Liver (tissue), 9 donors: Measurements from ENCODE around the gene DDX24. TPM values are rescaled to one million over a fixed set of nuclear protein-coding genes. Genes with fewer than 3 reads are reported as not detected.

Experiments
- DNase-seq: peaks from one replicate; pipeline ENCODE4 v3.0.0-alpha.2; 2017; ENCODE audit warnings: low spot score
- H3K27ac ChIP-seq, 2 donors: one replicate each; pipeline ENCODE4 v1.7.0; 2013; ENCODE audit warnings: inconsistent platforms in 2 of 2, low read length in 2 of 2, control low read depth in 1 of 2, low read depth in 1 of 2, mild to moderate bottlenecking in 1 of 2
- H3K27me3 ChIP-seq, 4 donors: one replicate each; pipeline versions ENCODE4 v1.6.1 to v1.7.0; 2013; ENCODE audit warnings: low read length in 3 of 4, inconsistent platforms in 1 of 4, mild to moderate bottlenecking in 1 of 4, moderate library complexity in 1 of 4; ENCODE audit not compliant: control insufficient read depth in 4 of 4, insufficient read depth in 4 of 4
- H3K36me3 ChIP-seq, 4 donors: one replicate each; pipeline versions ENCODE4 v1.6.1 to v1.7.0; 2013; ENCODE audit warnings: low read length in 3 of 4, mild to moderate bottlenecking in 3 of 4, low read depth in 1 of 4, moderate library complexity in 1 of 4; ENCODE audit not compliant: control insufficient read depth in 4 of 4, insufficient read depth in 3 of 4
- H3K4me1 ChIP-seq, 4 donors: one replicate each; pipeline versions ENCODE4 v1.6.1 to v1.7.0; 2013; ENCODE audit warnings: low read length in 3 of 4, mild to moderate bottlenecking in 3 of 4, moderate library complexity in 1 of 4; ENCODE audit not compliant: control insufficient read depth in 4 of 4, insufficient read depth in 4 of 4
- H3K4me3 ChIP-seq, 3 donors: one replicate each; pipeline versions ENCODE4 v1.6.1 to v1.7.0; 2013; ENCODE audit warnings: low read length in 3 of 3, control low read depth in 1 of 3, low read depth in 1 of 3, mild to moderate bottlenecking in 1 of 3
- H3K9ac ChIP-seq, 2 donors: one replicate each; pipeline ENCODE4 v1.7.0; 2013; ENCODE audit warnings: low read length in 2 of 2, mild to moderate bottlenecking in 2 of 2, moderate library complexity in 2 of 2, control low read depth in 1 of 2, low read depth in 1 of 2
- H3K9me3 ChIP-seq, 4 donors: one replicate each; pipeline versions ENCODE4 v1.6.1 to v1.7.0; 2013; ENCODE audit warnings: low read length in 3 of 4; ENCODE audit not compliant: control insufficient read depth in 4 of 4
- ATF3 ChIP-seq: IDR thresholded peaks from 2 replicates; pipeline ENCODE4 v1.6.1; 2016; ENCODE audit warnings: antibody characterized with exemption
- CTCF ChIP-seq: fragments of 150-350 bp; IDR thresholded peaks from 2 replicates; pipeline ENCODE4 v1.5.1; 2017; ENCODE audit warnings: improper control_type of control experiment, low read depth, low read length; ENCODE audit not compliant: missing input control
- EGR1 ChIP-seq, 2 donors: IDR thresholded peaks; 2 replicates each; pipeline ENCODE4 v1.6.1; 2016 to 2018; ENCODE audit warnings: antibody characterized with exemption in 2 of 2, low read depth in 2 of 2
- FOXA1 ChIP-seq: IDR thresholded peaks from 2 replicates; pipeline ENCODE4 v1.6.1; 2016; ENCODE audit warnings: antibody characterized with exemption
- FOXA2 ChIP-seq: IDR thresholded peaks from 2 replicates; pipeline ENCODE4 v1.6.1; 2016; ENCODE audit warnings: antibody characterized with exemption
- HNF4A ChIP-seq, 2 donors: conservative IDR thresholded peaks; 2 replicates each; pipeline ENCODE4 v1.6.1; 2016; ENCODE audit warnings: antibody characterized with exemption in 2 of 2, mild to moderate bottlenecking in 2 of 2
- JUND ChIP-seq, 2 donors: IDR thresholded peaks; 2 replicates each; pipeline ENCODE4 v1.6.1; 2016; ENCODE audit warnings: antibody characterized with exemption in 2 of 2
- MAX ChIP-seq: IDR thresholded peaks from 2 replicates; pipeline ENCODE4 v1.6.1; 2016; ENCODE audit warnings: antibody characterized with exemption
- NR2F2 ChIP-seq: IDR thresholded peaks from 2 replicates; pipeline ENCODE4 v1.6.1; 2016; ENCODE audit warnings: antibody characterized with exemption
- RXRA ChIP-seq, 2 donors: IDR thresholded peaks; 2 replicates each; pipeline ENCODE4 v1.6.1; 2017 to 2018; ENCODE audit warnings: antibody characterized with exemption in 2 of 2, mild to moderate bottlenecking in 1 of 2
- SP1 ChIP-seq: IDR thresholded peaks from 2 replicates; pipeline ENCODE4 v1.6.1; 2018; ENCODE audit warnings: antibody characterized with exemption, mild to moderate bottlenecking
- YY1 ChIP-seq: IDR thresholded peaks from 2 replicates; pipeline ENCODE4 v1.6.1; 2016; ENCODE audit warnings: antibody characterized with exemption, mild to moderate bottlenecking
- WGBS: extraction: QIAGEN DNeasy Blood & Tissue Kit; methylation state at CpG from one replicate; pipeline ENCODE4 v1.1.7; 2013; 5-methylcytosine and 5-hydroxymethylcytosine counted together
- polyA plus RNA-seq, 2 donors: library from polyadenylated mRNA; stranded (reverse) in 1 of 2; unstranded in 1 of 2; fragments of 200-250 nt in 1 of 2; fragments of >200 nt in 1 of 2; fragmentation: Nextera tagmentation in 1 of 2; extraction: Ambion mirVana in 1 of 2; gene quantifications; one replicate each; pipeline versions ENCODE4 v1.2.1 to v1.2.3, GENCODE V29; 2013 to 2015
- total RNA-seq, 2 donors: library from RNA; depleted of rRNA; stranded (reverse); fragments of >200 nt; gene quantifications; one replicate each; pipeline ENCODE4 v1.2.3, GENCODE V29; 2014
- TF ChIP-seq, protein P1 (sequence below): IDR thresholded peaks from 2 replicates; pipeline ENCODE4 v1.6.1; 2016; ENCODE audit warnings: antibody characterized with exemption, mild to moderate bottlenecking
- TF ChIP-seq, protein P2 (sequence below): IDR thresholded peaks from 2 replicates; pipeline ENCODE4 v1.6.1; 2016; ENCODE audit warnings: antibody characterized with exemption
- donor health status: healthy.
- donor health status: healthy.
- donor health status: healthy.
- donor health status: healthy.
- donor health status: healthy.

Gene DDX24
- total and polyA plus RNA-seq, 4 donors, result 33.8 to 59.7 (median 47.8) TPM

- WGBS, result 2% methylated on average over 74 of the region's 74 CpGs
- TF ChIP-seq YY1 (no peak), RXRA (IDR thresholded peaks at IDR 0.05) (peak in 1 of 2 donors; percentile 15), HNF4A (conservative IDR thresholded peaks at IDR 0.05) (no peak), JUND (IDR thresholded peaks at IDR 0.05) (no peak), SP1 (peak; percentile 91), MAX (peak; percentile 68), EGR1 (IDR thresholded peaks at IDR 0.05; ENCODE audit: low read depth in 2 of 2) (no peak), NR2F2 (no peak), FOXA2 (no peak)
- Histone ChIP-seq H3K4me3 (peak within 1 kb of the TSS in 2 of 3 donors; percentile 47 to 74), H3K4me1 (peaks cover 2 to 19% (median 8%) of the 10 kb centered on the region in 4 donors), H3K27ac (no peak within 1 kb of the TSS), H3K9ac (no peak within 1 kb of the TSS), H3K36me3 (no peaks in the 10 kb centered on the region), H3K9me3 (no peaks in the 10 kb centered on the region), H3K27me3 (no peaks in the 10 kb centered on the region)
- DNase-seq, result peak; percentile 94
These were observed 54.7 kb downstream of the DDX24 start, which contains the start of gene OTUB2 for GRCh38 chr14:94026173-94026888. Gene OTUB2, plus strand, starts transcription at chr14:94026340. Its CDS starts 198 bp downstream, at chr14:94026538.

GRCh38 chr14:94025720-94026119 is 55.3 kb downstream of the DDX24 start:
- H3K4me1 ChIP-seq, result peaks cover 2 to 19% (median 8%) of the 10 kb centered on the region in 4 donors
- H3K36me3 ChIP-seq, result no peaks in the 10 kb centered on the region
- no peak for DNase-seq
- H3K9ac ChIP-seq, result no peak overlapping the region
- TF ChIP-seq, protein P1, sequence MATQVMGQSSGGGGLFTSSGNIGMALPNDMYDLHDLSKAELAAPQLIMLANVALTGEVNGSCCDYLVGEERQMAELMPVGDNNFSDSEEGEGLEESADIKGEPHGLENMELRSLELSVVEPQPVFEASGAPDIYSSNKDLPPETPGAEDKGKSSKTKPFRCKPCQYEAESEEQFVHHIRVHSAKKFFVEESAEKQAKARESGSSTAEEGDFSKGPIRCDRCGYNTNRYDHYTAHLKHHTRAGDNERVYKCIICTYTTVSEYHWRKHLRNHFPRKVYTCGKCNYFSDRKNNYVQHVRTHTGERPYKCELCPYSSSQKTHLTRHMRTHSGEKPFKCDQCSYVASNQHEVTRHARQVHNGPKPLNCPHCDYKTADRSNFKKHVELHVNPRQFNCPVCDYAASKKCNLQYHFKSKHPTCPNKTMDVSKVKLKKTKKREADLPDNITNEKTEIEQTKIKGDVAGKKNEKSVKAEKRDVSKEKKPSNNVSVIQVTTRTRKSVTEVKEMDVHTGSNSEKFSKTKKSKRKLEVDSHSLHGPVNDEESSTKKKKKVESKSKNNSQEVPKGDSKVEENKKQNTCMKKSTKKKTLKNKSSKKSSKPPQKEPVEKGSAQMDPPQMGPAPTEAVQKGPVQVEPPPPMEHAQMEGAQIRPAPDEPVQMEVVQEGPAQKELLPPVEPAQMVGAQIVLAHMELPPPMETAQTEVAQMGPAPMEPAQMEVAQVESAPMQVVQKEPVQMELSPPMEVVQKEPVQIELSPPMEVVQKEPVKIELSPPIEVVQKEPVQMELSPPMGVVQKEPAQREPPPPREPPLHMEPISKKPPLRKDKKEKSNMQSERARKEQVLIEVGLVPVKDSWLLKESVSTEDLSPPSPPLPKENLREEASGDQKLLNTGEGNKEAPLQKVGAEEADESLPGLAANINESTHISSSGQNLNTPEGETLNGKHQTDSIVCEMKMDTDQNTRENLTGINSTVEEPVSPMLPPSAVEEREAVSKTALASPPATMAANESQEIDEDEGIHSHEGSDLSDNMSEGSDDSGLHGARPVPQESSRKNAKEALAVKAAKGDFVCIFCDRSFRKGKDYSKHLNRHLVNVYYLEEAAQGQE, result no peak
- TF ChIP-seq ATF3 (no peak), JUND (IDR thresholded peaks at IDR 0.05) (no peak), SP1 (no peak), FOXA1 (no peak), YY1 (no peak), EGR1 (IDR thresholded peaks at IDR 0.05; ENCODE audit: low read depth in 2 of 2) (no peak), FOXA2 (no peak), CTCF (no peak)
- TF ChIP-seq, protein P2, sequence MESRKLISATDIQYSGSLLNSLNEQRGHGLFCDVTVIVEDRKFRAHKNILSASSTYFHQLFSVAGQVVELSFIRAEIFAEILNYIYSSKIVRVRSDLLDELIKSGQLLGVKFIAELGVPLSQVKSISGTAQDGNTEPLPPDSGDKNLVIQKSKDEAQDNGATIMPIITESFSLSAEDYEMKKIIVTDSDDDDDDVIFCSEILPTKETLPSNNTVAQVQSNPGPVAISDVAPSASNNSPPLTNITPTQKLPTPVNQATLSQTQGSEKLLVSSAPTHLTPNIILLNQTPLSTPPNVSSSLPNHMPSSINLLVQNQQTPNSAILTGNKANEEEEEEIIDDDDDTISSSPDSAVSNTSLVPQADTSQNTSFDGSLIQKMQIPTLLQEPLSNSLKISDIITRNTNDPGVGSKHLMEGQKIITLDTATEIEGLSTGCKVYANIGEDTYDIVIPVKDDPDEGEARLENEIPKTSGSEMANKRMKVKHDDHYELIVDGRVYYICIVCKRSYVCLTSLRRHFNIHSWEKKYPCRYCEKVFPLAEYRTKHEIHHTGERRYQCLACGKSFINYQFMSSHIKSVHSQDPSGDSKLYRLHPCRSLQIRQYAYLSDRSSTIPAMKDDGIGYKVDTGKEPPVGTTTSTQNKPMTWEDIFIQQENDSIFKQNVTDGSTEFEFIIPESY, result no peak
- no peaks in the 10 kb centered on the region for H3K27me3 ChIP-seq
- peak overlapping the region in 1 of 3 donors; percentile 74 for H3K4me3 ChIP-seq
- no peak overlapping the region for H3K27ac ChIP-seq
- H3K9me3 ChIP-seq, result no peaks in the 10 kb centered on the region
- WGBS, result 65% methylated on average over 6 of the region's 6 CpGs
